GM12801 (cell line): Measurements from ENCODE around the gene EBF3.

Experiments
- CTCF ChIP-seq: IDR thresholded peaks from one replicate; pipeline ENCODE4 v1.5.1; 2011; ENCODE audit warnings: control low read depth; ENCODE audit not compliant: insufficient read length; ENCODE audit errors: extremely low read depth

Gene EBF3

GRCh38 chr10:129796710-129797420, 167.2 kb downstream of the EBF3 start:
- TF ChIP-seq CTCF = no peak

- TF ChIP-seq CTCF = no peak
These were observed 170.1 kb downstream of the EBF3 start for GRCh38 chr10:129793996-129794395.

- no peak for TF ChIP-seq CTCF
These were observed 170.6 kb downstream of the EBF3 start for GRCh38 chr10:129793479-129793878.

GRCh38 chr10:129792864-129793263, 171.2 kb downstream of the EBF3 start:
- TF ChIP-seq CTCF = no peak

- no peak for TF ChIP-seq CTCF
These were observed 171.9 kb downstream of the EBF3 start for GRCh38 chr10:129792141-129792540.

- no peak for TF ChIP-seq CTCF
These were observed 173.2 kb downstream of the EBF3 start for GRCh38 chr10:129790715-129791446.

GRCh38 chr10:129788215-129788614, 175.9 kb downstream of the EBF3 start:
- TF ChIP-seq CTCF = no peak
